ENCODE data around the gene TCF19.

The TCF19 gene

DNA sequence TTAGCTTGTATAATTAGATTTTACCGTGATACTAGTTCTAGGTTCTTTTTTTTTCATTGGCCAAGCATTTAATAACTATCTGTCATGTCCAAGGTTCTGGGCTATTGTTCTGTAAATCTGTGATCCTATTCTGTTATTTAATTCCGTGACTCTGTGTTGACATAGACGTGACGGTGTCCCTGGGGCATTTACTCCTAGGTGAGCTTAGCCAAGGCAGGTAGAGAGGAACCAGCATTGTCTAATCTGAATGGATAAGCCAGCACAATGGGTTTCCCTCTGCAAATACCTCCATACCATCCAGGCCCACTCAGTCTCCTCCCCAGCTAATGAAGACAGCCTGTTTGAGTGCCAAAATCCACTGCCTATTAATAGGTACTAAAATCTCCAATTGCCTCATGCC, 29.3 kb upstream of the TCF19 start:
- DNase-seq: no peak

DNA sequence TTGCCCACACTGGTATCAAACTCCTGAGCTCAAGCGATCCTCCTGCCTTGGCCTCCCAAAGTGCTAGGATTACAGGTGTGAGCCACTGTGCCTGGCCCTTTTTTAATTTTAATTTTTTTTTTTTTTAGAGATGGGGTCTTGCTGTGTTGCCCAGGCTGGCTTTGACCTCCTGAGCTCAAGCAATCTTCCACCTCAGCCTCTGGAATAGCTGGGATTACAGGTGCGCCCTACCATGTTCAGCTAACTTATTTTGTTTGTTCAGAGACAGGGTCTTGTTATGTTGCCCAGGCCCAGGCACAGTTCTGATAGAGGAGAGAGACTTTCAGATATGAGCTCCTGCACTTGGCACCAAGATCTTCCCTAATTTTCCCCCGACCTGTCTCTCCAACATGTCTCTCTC, 27.6 kb upstream of the TCF19 start:
- DNase-seq: no peak

DNA sequence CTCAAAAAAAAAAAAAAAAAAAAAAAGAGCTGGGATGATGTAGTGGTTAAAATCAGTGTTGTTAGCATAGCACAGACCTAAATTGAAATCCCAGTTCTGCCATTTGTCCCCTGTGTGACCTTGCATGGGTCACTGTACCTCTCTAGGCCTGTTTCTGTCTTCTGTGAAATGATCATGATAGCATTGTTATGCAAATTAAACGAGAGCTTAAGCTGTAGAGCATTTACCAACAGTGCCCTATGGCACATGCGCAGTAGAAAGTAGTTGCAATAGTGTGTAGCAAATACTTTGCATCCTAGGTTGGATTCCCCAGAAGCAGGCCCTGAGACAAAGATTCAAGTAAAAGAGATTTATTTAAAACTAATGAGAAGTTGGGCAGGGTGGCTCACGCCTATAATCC, 26.8 kb upstream of the TCF19 start:
- no peak for DNase-seq

DNA sequence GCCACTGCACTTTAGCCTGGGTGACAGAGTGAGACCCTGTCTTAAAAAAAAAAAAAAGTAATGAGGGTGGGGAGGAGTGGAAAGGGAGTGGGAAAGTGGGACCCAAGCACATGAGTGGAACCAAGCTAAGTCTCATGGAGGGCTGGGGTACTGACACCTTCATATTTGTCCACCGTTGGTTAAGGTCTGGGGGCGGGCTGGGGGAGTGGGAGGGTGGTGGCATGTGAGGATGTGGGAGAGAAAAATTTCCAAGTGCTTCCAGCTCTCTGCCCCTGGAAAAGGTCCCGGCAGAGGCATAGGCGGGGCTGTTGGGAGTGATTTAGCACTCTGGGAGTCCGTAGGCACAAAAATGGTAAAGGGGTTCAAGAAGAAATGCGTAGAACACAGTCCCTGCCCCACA, 25.6 kb upstream of the TCF19 start:
- no peak for DNase-seq

DNA sequence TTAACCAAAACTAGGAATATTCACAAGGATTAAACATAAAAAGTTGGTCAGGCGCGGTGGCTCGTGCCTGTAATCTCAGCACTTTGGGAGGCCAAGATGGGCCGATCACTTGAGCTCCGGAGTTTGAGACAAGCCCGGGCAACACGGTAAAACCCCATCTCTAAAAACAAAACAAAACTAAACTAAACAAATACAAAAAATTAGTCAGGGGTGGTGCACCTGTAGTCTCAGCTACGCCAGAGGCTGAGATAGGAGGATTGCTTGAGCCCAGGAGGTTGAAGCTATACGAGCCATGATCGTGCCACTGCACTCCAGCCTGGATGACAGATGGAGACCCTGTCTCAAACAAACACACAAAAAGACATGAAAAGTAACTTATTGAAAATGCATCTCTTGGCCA, 22.7 kb upstream of the TCF19 start:
- no peak for DNase-seq

DNA sequence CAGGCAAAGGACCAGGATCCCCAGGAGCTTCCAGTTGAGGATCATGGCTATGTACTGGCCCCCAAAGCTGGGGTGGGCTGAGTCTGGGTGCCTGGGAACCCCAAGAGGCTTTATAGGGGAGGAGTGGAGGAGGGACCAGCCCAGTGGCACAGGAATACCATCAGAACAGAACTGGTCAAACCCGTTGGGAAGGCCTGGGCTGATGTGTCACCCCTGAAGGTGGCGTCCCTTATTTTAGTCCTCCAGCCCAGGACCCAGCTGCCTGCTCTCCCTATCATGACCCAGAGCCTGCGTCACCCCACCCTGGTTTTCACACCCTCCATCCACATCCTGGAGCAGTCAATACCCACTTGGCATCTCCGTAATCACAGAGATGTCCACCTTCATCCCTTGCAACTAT, 19.4 kb upstream of the TCF19 start, which contains the start of gene PSORS1C2:
Gene PSORS1C2, minus strand, starts transcription at position 85 of the 400 bp plus-strand sequence. Its CDS starts 40 bp downstream, at position 45.
- DNase-seq: no peak

DNA sequence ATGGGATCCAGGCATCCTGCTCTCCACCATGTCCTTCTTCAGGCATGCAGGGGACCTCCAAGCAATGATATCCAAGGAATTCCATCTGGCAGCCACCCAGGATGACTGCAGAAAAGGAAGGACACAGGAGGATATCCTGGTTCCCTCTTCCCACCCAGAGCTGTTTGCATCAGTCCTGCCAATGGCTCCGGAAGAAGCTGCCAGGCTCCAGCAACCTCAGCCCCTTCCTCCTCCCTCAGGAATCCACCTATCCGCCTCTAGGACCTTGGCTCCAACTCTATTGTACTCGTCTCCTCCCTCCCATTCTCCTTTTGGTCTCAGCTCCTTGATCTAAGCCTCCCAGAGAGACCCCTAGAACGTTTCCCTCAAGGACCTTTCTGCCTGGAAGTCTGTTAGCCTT, 18.8 kb upstream of the TCF19 start:
- no peak for DNase-seq

DNA sequence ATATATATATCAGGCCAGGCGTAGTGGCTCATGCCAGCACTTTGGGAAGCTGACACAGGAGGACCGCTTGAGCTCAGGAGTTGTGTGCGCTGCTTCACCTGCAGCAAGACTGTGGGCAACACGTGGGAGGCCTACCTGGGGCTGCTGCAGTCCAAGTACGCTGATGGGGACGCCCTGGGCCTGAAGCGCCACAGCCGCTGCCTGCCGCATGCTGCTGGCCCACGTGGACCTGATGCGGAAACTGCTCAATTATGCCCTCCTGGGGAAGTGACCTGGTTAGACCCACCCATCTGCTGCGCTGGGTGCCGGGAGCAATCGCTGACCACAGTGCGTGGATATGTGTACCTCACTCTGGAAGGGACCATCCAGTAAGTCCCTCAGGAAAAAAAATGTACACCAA, 17.7 kb upstream of the TCF19 start:
- no peak for DNase-seq

DNA sequence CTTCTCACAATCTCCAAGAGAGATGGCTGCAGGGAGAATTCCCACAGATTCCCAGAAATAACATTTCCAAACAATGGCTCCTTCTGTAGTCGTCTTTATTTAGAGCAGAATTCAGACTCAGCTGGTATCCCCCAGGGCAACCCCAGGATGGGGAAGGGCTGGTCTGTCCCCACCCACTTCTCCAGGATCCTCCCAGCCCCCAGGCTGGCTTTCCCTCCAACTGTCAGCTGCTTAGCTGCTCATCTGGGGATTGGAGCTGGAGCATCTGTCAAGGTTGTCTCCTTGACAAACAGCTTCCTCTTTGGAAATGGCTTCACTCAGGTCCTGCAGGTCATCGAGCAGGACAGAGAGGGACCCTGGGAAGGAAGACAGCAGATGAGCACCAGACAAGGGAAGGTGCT, 16.0 kb upstream of the TCF19 start:
- DNase-seq: no peak

DNA sequence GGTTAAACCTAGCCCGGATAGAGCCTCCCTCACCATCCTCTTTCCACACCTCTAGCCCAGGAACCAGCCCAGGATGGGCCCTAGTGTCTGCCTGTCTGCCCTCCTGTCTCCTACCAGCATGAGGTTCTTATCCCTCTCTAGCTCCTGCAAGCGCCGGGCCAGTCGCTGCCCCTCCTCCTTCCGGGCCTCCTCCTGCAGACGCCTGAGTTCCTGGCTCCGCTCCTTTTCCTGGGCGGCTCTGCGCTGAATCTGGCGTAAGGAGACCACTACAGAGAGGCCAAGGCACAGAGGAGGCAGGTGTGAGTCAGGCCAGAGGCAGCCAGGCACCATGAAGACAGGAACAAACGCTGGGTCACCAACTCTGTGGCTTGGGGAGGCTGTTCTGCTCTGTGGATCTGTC, 15.2 kb upstream of the TCF19 start:
- no peak for DNase-seq

DNA sequence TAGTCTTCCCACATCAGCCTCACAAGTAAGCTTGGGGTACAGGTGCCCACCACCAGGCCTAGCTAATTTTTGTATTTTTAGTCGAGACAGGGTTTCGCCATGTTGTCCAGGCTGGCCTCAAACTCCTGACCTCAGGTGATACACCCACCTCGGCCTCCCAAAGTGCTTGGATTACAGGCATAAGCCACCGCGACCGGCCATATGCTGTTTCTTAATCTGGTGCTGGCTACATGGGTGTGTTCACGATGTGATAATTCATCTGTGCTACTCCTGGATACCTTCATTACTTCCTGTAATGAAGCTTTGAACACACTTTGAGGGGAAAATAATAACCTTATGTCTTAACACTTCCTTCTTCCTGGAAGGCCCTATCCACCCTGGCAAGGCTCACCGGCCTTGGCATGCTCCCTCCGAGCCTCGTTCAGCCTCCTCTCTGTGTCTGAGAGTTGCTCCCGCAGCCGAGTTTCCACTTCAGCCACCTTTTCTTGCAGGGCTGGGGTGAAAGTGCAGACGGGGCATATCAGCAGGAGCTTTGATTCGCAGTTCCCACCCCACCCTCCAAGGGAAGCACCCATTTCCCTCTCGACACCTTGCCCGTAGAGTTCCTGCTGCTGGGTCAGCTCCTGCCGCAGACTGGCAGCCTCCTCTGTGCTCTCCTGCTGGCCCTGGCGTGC, 14.0 kb upstream of the TCF19 start:
- no peak for DNase-seq

DNA sequence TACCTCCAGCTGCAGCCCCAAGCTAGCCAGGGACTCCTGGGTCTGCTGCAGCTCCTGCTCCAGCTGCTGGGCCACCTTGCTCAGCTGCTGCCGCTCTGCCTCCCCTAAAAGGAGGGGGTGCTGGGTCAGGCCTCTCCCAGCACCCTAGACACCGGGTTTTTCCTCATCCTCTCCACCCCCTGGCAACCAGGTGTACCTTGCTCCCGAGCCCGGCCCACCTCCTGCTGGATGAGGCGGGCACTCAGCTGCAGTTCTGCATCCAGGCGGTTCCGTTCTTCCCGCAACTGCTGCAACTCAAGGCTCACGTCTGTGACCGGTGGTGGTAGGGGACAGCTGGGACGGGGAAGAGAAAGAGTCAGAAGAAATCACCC, 13.4 kb upstream of the TCF19 start:
- no peak for DNase-seq

DNA sequence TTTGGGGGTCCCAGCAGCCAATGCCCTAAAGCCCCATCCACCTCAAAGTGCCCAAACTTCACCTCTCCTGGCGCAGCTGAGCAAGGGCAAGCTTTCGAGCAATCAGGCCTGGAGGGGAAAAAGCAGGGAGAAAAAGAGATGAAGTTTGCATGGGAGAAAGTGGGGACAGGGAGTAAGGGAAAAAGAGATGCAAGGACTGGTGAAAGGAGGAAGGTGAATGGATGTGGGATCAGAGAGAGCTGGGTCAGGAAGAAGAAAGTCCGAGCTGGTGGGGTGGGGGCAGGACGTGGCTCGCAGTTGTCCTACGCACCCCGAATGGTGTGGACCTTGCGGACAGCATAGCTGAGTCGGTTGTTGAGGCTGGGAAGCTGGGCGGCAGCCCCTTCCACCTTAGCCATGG, 13.0 kb upstream of the TCF19 start:
- DNase-seq: no peak

DNA sequence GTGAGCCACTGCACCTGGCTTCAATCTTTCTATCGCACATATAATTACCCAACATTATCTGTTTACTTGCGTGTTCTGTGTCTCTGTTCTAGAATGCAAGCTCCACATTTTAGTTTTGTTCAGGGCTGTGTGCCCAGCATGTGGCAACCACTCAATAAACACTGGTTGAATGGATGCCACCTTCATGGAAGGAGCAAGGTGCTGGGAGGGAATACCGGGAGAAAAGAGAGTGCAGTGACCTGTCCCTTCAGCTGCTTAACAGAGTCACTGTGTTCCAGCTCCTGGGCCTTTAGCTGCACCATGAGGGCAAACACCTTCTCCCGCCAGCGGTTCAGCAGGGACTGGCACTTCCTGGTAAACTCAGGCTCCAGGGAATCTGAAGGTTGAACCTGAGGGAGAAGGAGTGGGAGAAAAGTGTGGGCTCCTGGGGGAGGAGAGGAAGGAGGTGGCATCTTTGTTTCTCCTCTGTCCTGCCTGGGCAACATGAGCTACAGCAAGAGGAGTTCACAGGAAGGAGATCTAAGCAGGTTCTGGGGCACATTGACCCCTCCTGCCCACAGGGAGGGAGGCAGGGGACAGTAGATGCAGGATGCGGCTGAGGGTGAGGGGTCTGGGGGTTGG, 8.5 kb upstream of the TCF19 start:
- no peak for DNase-seq

DNA sequence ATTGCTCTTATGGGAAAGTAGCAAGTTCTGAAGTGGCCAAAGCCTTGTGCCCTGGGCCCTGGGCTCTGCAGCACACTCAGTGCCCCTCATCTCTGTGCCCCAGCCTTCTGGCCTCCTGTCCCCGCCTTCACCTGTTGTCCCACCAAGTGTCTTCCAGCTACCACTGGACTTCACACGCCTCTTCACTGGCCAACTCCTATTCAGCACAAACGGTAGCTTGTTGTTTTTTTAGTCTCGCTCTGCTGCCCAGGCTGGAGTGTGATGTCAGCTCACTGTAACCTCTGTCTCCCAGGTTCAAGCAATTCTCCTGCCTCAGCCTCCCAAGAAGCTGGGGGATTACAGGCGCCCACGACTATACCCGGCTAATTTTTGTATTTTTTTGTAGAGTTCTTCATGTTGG, 5.6 kb upstream of the TCF19 start:
- no peak for DNase-seq

DNA sequence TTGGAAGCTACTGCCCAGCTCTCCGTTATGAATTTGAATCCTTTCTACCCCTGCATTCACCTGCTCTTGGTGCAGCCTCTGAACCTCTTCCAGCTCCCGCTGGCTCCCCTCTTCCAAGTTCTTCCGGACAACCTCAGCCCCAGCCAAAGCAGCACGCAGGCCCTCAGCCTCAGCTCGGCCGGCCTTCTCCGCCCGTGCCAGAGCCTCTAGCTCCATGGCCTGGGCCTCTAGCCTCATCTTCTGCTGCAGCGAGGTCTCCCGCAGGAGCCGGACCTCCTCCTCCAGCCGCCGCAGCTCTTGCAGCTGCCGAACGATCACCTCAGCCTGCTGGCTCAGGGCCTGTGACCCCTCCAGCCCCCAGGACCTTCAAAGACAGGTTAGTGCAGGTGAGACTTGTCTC, 4.0 kb upstream of the TCF19 start:
- DNase-seq: no peak

DNA sequence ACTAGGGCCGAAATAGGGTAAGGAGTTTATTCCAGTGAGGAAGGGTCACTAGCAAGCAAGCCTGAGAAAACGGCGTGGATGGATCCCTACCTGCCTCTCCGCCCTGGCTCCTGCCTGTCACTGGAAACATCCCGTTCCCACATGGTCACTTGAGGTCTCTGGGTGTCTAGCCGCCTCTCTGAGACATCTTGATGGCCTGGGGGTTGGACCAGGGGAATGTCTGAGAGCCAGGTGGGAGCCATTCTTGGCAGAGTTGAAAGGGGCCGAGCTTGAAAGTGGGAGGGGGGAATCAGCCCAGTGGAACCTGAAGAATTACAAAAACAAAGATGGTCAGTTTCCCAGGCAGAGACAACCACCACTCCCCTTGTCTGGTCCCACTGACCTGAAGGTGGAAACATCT, 1.7 kb upstream of the TCF19 start:
- no peak for DNase-seq

DNA sequence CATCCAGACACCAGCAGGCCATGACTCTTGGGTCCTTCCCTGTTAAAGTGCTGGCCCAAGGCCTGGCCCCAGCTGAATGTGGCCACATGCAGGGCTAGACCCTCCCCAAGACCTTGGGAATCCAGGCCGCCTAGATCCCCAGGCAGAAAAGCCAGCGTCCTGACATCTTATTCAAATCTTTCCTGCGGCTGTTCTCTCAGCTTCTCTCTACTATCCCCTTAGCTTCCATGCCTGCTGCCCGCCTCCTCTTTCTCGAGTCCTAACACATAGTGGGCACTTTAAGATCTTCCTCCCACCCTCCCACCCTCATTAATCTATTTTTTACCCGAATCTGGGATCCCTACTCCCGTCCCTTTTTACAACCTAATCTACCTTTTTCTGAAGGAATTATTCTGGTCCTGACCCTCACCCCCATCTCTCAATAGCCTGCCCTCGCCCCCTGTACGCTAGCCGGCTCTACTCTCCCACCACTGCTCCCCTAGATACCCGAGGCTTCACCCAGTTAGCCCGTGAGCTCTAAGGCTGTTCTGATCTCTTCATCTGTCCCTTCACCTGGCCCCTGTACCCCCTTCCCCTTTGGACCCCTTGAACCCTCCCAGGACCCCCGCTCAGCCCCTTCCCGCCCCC, 763 bp upstream of the TCF19 start, which contains the start of gene CCHCR1:
Gene CCHCR1, minus strand, starts transcription at position 290 of the 627 bp plus-strand sequence. Its CDS starts 202 bp downstream, at position 88.
- no peak for DNase-seq

DNA sequence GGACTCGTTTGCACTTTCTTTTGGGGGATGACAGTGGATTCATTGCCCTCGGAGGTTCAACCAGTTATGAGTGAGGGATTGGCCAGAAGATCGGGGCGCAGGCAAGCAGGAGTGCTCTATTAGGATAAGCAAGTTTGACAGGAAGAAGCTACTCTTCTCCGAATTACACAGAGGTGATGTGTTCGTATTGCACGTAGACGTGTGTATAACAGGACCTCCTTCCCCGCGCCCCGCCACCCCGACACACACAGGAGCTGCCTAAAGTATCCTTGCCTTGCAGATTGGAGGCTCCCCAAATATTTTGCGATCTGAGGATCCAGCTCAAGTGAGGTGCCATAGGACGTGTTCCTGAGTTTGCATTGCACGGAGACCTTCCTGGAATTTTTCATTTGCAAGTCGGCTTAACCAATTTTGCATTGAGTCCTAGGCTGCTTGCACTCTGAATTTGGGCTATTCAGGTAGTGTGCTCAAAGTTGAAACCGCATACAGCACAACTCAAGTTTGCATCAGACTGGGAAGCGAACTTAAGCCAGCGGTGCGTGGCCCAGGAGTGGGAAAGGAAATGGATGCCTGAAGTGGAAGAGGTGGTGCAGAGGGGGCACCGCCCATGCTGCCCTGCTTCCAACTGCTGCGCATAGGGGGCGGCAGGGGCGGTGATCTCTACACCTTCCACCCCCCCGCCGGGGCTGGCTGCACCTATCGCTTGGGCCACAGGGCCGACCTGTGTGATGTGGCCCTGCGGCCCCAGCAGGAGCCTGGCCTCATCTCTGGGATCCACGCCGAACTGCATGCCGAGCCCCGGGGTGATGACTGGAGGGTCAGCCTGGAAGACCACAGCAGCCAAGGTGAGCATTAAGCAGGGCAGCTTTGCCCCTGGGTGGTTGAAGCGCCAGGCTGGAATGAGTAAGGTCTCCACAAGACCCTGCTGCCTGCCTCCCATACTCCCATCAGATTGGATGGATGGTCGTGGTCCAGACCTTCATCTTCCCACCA, 770 bp downstream of the TCF19 start:
- peak; percentile 57 for DNase-seq

DNA sequence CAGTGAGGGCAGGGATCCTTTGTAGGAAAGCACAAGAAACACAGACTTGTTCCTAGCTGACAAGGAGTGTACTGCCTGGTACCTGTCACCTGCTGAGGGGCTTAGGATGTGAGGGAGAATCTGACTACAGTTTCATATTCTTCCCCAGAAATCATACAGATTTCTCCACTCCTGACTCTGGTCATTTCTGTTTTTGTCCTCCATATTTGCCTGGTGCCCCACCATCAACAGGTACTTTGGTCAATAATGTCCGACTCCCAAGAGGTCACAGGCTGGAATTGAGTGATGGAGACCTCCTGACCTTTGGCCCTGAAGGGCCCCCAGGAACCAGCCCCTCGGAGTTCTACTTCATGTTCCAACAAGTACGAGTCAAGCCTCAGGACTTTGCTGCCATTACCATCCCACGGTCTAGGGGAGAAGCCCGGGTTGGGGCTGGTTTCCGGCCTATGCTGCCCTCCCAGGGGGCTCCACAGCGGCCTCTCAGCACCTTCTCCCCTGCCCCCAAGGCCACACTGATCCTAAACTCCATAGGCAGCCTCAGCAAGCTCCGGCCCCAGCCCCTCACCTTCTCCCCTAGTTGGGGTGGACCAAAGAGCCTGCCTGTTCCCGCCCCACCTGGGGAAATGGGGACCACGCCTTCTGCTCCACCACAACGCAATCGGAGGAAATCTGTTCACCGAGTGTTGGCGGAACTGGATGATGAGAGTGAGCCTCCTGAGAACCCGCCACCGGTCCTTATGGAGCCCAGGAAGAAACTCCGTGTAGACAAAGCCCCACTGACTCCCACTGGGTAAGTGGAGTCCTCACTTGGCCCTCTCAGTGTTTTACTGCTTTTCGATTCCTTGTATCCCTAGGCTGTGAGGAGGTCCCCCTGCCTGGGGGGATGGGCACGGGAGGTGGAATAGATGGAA, 3.1 kb downstream of the TCF19 start:
- no peak for DNase-seq

DNA sequence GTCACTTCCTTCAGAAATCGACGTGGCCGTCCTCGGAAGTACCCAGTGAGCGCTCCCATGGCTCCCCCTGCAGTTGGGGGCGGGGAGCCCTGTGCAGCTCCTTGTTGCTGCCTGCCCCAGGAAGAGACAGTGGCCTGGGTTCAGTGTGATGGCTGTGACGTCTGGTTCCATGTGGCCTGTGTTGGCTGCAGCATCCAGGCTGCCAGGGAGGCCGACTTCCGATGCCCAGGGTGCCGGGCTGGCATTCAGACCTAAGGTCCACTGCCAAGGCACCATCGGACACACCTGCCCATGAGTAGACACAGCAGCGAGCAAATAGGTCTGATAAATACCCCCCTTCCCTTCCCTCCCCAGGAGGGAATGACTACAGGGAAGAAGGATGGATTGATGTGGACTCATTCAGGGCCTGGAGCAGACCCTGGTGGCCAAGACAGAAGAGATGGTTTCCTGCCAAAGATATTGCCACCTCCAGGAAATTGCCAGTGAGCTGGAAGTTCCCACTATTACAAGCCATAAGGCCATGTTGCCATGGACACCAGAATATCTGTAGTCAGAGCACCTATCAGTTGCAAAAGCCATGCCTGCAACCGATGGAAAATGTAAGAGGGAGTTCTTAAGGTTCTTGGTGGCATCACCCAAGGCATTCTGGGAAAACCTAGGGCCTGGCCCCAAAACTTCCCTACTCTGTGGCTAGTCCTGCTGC, 4.2 kb downstream of the TCF19 start:
- no peak for DNase-seq

Measured in hematopoietic multipotent progenitor cell treated with erythropoietin and hydrocortisone succinate and interleukin-3 and kit ligand, for 4 days (in vitro differentiated cells).